NCI-H1694 (cell line): Measurements from ENCODE around the gene SBSN.

ENCODE experiments used
- DNase-seq: peaks from one replicate; lab custom pipeline; 2025; lab: John Stamatoyannopoulos, UW

Gene SBSN

DNA sequence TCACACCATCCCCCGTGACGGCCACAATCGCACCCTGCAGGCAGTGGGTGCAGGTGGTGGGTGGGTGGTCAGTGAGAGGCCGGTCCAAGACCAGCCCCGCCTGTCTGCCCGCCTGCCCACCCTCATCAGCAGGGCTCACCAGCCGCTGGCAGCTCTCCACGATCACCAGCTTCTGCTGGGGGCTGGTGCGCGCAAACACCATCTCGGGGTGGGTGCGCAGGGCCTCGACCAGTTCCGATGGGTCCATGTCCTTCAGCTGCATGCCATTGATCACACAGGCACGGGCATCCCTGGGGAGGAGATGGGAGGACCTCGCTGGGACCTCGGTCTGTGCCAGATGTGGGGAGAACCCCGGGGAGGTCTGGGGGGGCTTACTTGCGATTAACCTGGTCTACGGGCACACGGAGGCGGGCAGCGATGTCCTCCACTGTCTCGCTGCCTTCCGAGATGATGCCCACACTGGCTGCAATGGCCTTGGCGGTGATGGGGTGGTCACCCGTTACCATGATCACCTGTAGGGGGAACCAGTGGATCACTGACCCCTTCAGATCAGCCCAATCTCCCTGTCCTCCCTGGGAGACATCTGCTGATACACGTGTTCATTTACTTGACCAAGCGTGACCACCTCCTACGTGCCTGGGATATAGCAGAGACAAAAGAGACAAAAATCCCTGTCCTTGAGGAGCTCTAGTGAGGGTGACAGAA, 27.3 kb upstream of the SBSN start:
- DNase-seq, result no peak

DNA sequence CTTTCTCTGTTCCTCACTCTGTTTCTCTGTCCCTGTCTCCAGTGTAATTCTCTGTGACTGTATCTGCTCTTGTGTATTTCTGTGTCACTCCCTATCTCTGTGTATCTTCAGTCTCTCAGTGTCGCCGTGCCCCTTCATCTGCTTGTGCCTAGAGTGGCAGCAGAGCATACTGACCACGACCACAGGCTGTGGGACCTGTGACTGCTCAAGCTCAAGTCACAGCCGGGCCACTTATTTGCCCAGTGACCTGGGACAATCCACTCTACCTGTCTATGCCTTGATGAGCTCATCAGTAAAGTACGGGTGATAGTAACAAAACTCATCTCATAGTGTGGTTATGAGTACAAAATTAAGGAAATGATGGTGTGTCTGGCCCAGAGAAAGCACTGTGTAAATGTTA, 26.0 kb upstream of the SBSN start:
- DNase-seq, result no peak

DNA sequence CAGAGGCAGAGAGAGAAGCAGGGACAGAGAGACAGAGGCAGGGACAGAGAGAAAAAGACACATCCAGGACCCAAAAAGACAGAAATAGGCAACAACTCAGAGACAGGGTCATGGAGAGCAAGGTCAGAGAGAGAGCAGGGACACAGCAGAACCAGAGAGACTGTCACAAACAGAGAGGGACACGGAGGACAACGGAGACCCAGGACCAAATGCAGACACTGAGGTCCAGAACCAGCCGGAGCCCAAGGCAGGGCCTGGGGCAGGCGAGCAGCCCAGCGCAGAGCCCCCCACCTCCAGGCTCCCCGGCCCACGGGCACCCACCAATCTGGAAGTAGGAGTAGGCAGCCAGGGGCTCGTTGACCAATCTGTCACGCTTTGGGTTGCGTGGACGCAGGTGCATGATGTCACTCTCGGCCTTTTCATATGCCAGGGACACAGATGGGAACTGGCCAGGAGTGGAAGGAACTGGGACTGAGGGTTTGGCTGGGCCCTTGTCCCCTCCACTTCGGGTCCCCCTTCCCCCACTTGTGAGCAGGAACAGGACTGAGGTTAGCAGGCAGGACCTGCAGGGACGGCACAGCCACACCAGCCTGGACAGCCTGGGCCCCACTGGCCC, 25.4 kb upstream of the SBSN start:
- DNase-seq, result no peak

DNA sequence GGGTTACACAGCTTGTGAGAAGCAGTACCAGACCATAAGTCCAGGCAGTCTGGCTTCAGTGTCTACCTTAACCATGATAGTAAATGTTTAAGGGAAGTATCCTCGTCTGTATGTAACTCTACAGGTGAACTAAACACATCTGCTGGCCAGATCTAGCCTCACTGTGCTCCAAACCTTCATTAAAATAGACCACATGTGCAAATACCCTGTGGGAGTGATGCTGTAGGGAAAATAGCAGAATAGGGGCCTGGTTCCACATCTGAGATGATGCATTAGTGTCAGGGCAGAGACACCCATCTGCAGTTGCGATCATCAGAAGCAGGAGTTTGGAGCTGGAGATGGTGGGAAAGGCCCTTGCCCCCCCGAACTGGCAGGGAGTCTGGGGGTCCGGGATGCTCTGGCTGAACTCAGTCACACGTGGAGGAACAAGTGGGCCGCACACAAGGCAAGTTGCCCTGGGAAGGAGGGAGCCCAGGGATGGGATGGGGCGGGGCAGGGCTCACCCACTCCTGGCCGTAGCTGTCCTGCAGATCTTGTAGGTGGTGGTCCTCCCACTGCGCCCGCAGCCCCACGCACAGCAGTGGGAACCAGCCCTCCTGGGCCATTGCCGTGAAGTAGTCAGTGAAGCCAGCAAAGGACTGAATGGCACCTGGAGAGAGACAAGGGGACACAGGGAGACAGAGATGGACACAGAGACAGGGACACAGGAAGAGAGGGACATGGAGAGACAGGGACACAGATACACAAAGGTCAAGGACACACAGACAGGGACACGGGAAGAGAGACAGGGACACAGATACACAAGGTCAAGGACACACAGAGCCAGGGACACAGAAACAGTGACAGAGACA, 24.6 kb upstream of the SBSN start:
- DNase-seq, result no peak

DNA sequence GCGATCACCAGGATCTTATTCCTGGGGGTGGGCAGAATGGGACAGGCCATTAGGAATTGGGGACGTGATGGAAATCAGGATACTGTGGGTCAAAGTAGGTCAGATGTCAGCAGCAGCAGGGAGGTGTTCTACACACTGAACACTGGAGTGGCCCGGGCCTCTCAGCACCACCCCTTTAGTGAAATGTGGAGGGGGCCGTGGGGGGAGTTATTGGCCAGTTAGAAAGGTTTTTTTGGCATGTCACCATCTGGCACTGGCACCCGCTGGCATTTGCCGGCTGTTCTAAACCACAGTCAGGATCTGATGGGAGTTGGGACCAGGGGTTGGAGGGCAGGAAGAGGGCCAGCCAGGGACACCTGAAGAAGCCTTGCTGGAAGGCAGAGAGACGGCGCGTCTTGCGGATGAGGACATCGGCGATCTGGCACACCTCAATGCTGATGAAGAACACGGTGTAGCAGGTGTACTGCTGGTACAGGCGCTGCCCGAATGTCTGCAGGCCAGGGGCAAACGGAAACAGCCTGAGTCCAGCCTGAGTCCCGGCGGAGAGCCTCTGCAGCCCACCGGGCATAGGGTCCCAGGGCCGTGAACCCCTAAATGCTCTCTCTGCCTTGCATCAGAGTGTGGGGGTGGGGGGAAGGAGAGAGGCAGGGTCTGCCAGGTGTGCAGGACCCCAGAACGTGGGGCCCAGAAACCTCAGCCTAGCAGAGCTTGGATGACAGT, 23.1 kb upstream of the SBSN start:
- no peak for DNase-seq

DNA sequence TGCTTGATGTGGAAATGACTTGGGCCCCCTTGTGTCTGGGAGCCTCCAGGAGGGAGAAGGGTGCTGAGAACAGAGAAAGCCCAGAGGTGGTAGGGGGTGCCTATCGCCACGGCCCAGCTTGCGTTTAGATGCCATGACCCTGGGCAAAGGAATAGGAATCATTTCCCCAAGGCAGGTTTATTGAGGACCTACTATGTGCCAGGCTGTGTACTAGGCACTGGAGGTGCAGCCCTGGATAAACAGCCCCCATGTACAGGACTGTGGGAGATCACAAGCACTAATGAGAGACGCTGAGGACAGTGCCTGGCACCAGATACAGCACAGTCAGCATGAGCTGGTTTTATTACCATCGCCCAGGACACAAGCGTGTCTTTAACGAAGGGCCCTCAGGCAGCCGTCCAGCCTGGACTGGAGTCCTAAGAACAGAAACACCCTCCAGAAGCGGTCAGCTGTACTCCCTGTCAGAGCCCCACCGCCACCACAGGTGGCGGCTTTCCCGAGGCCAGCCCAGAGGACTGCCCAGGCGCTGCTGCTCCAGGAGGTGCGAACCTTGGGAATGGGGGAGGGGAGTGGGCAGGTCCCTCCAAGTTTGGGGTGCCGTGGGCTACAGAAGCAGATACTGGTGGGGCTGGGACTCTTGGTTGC, 21.9 kb upstream of the SBSN start:
- no peak for DNase-seq

DNA sequence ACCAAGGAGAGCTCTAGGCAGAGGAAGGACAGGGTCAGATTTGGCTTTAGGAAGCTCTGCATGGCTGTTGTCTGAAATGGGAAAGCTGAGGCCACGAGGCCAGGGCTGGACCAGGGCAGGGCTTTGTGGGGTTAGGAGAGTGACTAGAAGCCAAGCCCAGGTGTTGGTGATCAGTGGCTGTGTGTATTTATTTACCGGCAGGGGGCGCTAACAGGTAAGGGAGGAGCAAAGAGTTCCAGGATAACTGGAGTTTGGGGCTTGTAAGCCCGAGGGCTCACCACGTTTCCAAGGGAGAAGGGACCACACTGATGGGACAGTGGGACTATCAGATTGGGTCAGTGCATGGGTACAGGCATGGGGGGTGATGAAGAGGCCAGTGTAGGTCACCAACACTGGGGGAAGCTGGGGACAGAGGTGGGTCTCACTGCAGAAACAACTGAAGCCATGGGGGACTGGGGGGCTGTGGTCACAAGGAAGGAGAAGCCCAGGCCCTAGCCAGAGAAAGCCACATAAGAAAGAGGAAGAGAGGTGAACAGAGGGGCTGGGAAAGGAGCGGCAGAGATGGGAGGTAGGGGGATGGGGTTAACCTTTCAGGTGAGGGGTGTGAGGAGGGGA, 21.2 kb upstream of the SBSN start:
- peak; percentile 50 for DNase-seq

DNA sequence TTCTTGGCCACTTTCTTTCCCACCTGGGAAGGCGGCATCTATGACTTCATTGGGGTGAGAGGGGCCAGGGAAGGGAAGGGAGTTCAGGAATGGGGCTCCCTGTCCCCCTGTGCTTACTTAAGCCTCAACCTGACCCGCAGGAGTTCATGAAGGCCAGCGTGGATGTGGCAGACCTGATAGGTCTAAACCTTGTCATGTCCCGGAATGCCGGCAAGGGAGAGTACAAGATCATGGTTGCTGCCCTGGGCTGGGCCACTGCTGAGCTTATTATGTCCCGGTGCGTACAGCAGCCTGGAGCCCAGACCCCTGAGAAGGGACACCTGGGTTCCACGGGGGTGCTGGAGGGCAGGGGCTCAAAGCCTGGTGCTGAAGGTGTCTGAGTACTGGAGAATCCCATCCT, 18.4 kb upstream of the SBSN start:
- DNase-seq, result no peak

DNA sequence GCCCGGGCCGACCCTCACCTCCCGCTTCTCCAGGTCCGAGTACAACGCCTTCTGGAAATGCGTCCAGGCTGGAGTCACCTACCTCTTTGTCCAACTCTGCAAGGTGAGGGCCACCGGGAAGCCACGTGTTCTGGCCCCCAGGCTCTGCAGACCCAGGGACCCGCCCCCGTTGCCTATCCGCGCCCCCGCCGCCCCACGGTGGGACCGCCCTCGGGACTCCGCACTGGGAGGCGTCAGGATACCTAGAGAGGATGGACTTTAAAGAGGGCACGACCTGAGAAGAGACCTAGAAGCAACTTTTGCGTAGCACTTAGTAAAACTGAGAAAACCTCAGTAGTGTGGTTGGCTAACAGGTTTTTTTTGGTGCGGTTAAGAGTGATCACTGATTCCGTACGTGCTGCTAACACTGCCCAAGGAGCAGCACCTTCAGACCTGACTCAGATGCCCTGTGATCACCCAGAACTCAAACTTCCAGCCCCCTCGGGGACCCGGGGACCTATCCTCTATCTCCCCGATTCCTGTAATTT, 17.8 kb upstream of the SBSN start:
- DNase-seq, result no peak

DNA sequence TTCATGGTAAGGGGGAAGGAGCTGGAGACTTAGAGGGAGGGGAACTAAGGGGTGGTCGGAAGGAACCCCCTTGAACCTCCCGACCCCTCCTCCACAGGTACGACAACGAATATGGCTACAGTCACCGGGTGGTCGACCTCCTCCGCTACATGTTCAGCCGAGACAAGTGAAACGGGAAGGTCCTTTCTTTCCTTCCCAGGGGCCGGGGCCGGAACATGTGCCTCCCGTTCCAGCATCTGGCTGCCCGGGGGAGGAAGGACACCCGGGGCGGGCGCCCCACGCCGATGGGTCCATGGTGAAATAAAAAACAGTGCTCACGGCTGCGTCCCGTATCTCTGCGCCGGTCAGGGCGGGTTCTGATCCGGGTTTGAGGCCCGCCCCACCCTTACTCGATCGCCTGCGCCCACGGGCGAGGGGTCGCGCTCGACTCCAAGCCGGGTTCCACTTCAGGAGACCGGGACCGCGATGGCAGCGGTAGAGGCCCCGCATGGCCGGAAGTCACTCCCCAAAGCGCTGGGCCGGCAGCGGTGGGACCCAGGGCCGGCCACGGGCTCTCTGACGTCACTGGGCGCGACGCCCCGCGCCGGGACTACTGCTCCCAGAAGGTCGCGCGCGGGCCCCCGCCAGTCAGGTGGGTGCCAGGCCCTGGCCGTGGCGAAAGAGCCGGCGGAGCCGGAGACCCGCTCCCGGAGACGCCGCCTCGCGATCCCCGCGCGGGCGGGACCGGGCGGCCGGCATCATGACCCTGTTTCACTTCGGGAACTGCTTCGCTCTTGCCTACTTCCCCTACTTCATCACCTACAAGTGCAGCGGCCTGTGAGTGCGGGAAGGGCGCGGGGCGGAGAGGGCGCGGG, 17.1 kb upstream of the SBSN start, which contains the start of gene TMEM147:
Gene TMEM147 (plus strand): TSS at position 626 of the 854 bp plus-strand sequence. CDS start 114 bp downstream, at position 740.
- peak; percentile 75 for DNase-seq

DNA sequence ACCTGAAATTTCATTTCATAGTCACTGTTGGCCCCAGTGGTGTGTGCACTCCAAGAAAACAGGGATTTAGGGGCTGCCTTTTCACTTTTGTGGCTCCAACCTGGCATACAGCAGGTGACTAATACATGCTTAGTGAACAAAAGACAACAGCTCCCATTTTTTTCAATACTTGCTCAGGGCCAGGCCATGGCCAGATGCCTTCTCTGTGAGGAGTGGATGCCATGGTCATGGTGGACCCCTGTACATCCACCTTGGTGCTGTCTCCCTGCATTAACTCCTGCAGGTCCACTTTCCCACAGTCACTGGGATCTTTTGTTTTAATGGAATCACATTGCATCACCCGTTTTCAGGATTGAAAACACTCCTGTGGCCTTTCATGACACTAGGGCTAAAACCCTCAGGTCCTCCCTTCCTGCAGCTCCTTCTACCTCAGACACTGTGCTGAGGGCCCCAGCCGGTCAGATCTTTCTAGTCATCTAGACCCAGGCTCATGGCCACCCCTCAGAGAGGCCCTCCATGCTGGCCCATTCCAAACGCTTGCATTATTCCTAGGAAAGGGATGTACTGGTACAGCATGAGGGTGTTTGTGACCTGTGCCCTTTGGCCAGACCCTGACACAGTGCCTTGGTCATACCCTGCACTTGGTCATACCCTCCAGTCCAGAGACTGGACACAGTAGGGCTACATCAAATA, 16.1 kb upstream of the SBSN start:
- DNase-seq, result no peak

DNA sequence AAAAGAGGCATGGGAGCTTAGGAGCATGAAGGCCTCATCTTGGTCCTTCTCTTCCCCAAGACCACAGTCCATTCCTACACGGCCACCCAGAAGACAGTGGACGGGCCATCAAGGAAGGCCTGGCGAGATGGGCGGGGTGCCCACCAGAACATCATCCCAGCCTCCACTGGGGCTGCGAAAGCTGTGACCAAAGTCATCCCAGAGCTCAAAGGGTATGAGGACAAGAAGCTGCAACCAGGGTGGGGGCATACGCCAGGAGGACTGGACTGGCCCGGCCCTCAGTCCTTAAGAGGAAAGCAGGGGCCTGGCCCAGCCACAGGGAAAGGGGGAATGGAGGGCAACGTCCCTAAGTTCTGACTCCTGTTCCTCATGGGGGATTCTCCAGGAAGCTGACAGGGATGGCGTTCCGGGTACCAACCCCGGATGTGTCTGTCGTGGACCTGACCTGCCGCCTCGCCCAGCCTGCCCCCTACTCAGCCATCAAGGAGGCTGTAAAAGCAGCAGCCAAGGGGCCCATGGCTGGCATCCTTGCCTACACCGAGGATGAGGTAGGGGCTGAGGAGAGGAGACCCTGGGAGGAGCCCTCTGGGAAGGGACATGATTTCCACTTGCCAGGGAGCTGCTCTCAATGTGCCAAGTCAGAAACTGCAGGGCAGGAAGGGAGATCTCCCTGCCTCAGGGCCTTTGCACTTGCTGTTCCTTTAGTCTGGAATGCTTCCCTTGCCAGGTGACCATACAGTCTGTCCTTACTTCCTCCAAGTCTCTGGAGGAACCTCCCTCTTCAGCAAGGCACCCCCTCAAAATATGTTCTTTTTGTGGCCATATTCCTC, 15.4 kb upstream of the SBSN start:
- DNase-seq, result no peak

DNA sequence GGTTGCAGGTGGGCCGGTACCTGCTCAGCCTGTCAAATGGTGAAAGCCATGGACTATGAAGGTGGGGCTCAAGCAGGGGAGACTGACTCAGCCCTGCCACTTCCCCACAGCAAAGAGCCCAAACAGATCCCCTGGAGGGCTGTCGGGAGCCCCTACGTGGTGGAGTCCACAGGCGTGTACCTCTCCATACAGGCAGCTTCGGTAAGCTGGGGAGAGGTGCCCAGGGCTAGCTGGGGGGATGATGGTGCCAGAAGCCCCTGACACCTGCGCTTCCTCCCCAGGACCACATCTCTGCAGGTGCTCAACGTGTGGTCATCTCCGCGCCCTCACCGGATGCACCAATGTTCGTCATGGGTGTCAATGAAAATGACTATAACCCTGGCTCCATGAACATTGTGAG, 14.1 kb upstream of the SBSN start:
- no peak for DNase-seq

DNA sequence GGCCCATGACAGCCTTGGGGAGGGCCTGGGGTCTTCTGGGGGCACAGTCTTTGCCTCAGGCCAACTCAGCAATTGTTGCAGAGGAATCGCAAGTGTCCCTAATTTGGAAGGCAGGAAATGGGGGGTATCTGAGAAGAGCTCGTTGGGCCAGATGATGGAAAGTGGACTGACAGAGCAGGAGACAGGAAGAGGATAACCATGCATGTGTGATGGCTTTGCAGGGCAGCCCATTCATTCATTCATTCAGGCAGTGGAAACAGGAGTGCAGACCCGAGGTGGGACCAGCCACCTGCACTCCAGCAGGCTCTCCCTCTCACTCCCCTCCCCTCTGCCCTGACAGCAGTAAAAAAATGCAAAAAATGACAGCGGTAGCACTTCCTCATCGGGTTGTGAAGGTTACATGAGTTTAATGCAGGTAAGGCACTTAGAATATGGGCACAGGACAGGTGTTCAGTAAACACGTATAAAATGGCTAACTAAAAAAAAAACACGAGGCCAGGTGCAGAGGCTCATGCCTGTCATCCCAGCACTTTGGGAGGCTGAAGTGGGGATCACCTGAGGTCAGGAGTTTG, 12.3 kb upstream of the SBSN start:
- DNase-seq, result no peak

DNA sequence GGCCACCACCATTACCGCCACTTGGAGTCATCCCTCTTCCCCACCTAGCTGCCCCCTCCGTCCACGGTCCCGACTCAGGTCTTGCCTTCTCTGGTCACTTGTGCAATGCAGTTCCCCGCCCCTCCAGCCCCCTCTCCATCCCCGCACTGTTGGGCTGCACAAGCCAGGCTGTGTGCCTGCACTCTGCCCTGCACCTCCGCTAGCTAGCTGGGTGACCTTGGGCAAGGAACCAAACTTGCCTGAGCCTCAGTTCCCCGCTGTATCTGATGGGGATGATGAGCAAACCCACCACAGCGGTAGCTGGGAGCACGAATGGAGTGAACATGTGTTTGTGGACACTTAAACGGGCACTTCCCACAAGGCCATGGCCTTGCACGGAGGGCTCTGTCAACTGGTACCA, 11.7 kb upstream of the SBSN start:
- no peak for DNase-seq

DNA sequence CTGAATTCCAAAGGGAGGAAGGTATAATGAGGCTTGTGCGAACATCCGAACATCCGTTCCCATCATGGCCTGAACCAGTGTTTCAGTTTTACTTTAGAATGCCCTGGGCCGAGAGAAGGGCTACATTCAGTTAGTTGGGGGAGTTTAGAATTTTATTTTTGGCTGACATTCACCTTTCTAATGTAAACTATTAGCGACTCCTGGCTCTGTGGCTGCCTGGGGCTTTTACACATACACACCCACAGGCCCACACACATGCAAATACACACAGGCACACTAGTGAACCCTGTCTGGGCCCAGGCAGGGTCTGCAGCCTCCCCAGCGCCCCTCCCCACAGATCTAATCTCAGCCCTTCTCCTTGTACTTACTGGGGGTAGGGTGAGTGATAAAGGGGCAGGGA, 11.2 kb upstream of the SBSN start:
- no peak for DNase-seq

DNA sequence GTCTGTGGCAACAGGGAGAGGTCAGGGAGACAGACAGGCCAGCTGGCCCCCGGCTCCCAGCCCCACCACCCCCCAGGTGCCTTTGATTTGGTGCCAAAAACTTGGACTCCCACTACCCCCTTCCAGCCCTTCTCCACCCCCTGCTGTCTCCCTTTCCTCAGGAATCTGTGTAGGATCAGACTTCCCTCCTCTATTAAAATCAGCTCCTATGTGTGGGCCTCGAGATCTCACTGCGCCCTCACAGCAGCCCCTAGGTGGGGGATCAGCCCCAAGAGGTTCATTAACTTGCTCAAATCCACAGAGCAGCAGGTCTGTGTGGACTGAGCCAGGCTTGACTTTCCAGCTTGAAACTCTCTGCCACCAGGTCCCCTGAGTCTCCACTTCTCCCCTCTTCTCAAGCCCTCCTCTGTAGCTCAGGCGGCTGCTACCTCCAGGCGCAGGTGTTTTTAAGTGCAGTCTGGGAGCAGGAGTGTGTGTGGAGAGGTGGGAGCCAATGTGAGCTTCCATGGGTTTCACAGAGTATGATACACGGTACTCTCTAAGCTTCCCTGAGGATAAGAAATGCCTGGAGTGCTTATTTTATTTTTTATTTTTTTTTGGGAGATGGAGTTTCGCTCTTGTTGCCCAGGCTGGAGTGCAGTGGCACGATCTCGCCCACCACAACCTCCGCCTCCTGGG, 6.8 kb upstream of the SBSN start:
- no peak for DNase-seq
